IPS-20b (cell line): ENCODE measurements around the gene NDEL1.

Experiments
- H3K27ac ChIP-seq: one replicate; pipeline ENCODE4 v1.5.1; 2013; ENCODE audit warnings: low read length
- H3K27me3 ChIP-seq: 2 replicates; pipeline ENCODE4 v1.6.1; 2013; ENCODE audit warnings: mild to moderate bottlenecking, low read length, inconsistent platforms; ENCODE audit not compliant: insufficient read depth
- H3K36me3 ChIP-seq: 2 replicates; pipeline ENCODE4 v1.6.1; 2013; ENCODE audit warnings: low read depth, mild to moderate bottlenecking, inconsistent platforms, low read length, moderate library complexity; ENCODE audit not compliant: insufficient read depth
- H3K4me1 ChIP-seq: 2 replicates; pipeline ENCODE4 v1.6.1; 2013; ENCODE audit warnings: mild to moderate bottlenecking, control low read depth, inconsistent platforms, low read length, moderate library complexity; ENCODE audit not compliant: insufficient read depth
- H3K4me3 ChIP-seq: 2 replicates; pipeline ENCODE4 v1.5.1; 2013; ENCODE audit warnings: mild to moderate bottlenecking, low read length, inconsistent platforms
- H3K9ac ChIP-seq: 2 replicates; pipeline ENCODE4 v1.6.1; 2013; ENCODE audit warnings: low read depth, mild to moderate bottlenecking, inconsistent platforms, low read length, moderate library complexity
- H3K9me3 ChIP-seq: 2 replicates; pipeline ENCODE4 v1.6.1; 2013; ENCODE audit warnings: mild to moderate bottlenecking, low read depth, low read length, inconsistent platforms; ENCODE audit not compliant: insufficient read depth

The NDEL1 gene

GRCh38 chr17:8462564-8462963, 26.9 kb downstream of the NDEL1 start:
- no peak overlapping the region for H3K9ac ChIP-seq
- no peak overlapping the region for H3K27ac ChIP-seq
- peaks cover 76% of the 10 kb centered on the region for H3K36me3 ChIP-seq

GRCh38 chr17:8463099-8463498, 27.4 kb downstream of the NDEL1 start:
- Histone ChIP-seq H3K9me3 (no peaks in the 10 kb centered on the region), H3K9ac (no peak overlapping the region), H3K27me3 (no peaks in the 10 kb centered on the region), H3K36me3 (peaks cover 78% of the 10 kb centered on the region), H3K27ac (no peak overlapping the region), H3K4me1 (no peaks in the 10 kb centered on the region; the same call in 1 of the 2 replicates), H3K4me3 (no peak overlapping the region)

More at GRCh38 chr17:8462564-8462963, 26.9 kb downstream of the NDEL1 start:
- H3K27me3 ChIP-seq, result no peaks in the 10 kb centered on the region
- H3K4me1 ChIP-seq, result no peaks in the 10 kb centered on the region; the same call in 1 of the 2 replicates
- H3K9me3 ChIP-seq, result no peaks in the 10 kb centered on the region
- H3K4me3 ChIP-seq, result no peak overlapping the region

- H3K4me3 ChIP-seq, result no peak overlapping the region
- H3K4me1 ChIP-seq, result no peaks in the 10 kb centered on the region; the same call in 1 of the 2 replicates
- no peak overlapping the region for H3K27ac ChIP-seq
- no peaks in the 10 kb centered on the region for H3K27me3 ChIP-seq
- no peaks in the 10 kb centered on the region for H3K9me3 ChIP-seq
- peaks cover 64% of the 10 kb centered on the region for H3K36me3 ChIP-seq
- no peak overlapping the region for H3K9ac ChIP-seq
Observed at GRCh38 chr17:8464941-8465340, 29.3 kb downstream of the NDEL1 start.

- Histone ChIP-seq H3K27ac (no peak overlapping the region), H3K27me3 (no peaks in the 10 kb centered on the region), H3K9me3 (no peaks in the 10 kb centered on the region), H3K9ac (no peak overlapping the region), H3K4me3 (no peak overlapping the region), H3K4me1 (no peaks in the 10 kb centered on the region; the same call in 1 of the 2 replicates), H3K36me3 (peaks cover 60% of the 10 kb centered on the region)
Observed at GRCh38 chr17:8465356-8465755, 29.7 kb downstream of the NDEL1 start.

GRCh38 chr17:8465759-8466158, 30.1 kb downstream of the NDEL1 start:
- H3K4me3 ChIP-seq, result no peak overlapping the region
- H3K9me3 ChIP-seq, result no peaks in the 10 kb centered on the region
- H3K27me3 ChIP-seq, result no peaks in the 10 kb centered on the region
- no peak overlapping the region for H3K9ac ChIP-seq
- H3K27ac ChIP-seq, result no peak overlapping the region
- peaks cover 56% of the 10 kb centered on the region for H3K36me3 ChIP-seq
- H3K4me1 ChIP-seq, result no peaks in the 10 kb centered on the region; the same call in 1 of the 2 replicates

- H3K36me3 ChIP-seq, result peaks cover 51% of the 10 kb centered on the region
- H3K27me3 ChIP-seq, result no peaks in the 10 kb centered on the region
- no peak overlapping the region for H3K9ac ChIP-seq
- H3K4me1 ChIP-seq, result no peaks in the 10 kb centered on the region; the same call in 1 of the 2 replicates
- no peak overlapping the region for H3K27ac ChIP-seq
- H3K4me3 ChIP-seq, result no peak overlapping the region
- H3K9me3 ChIP-seq, result no peaks in the 10 kb centered on the region
Observed at GRCh38 chr17:8466456-8466855, 30.8 kb downstream of the NDEL1 start.

GRCh38 chr17:8466873-8467272, 31.2 kb downstream of the NDEL1 start:
- no peaks in the 10 kb centered on the region for H3K9me3 ChIP-seq
- H3K9ac ChIP-seq, result no peak overlapping the region
- no peaks in the 10 kb centered on the region; the same call in 1 of the 2 replicates for H3K4me1 ChIP-seq
- H3K27me3 ChIP-seq, result no peaks in the 10 kb centered on the region
- H3K27ac ChIP-seq, result no peak overlapping the region
- no peak overlapping the region for H3K4me3 ChIP-seq
- peaks cover 51% of the 10 kb centered on the region for H3K36me3 ChIP-seq

- Histone ChIP-seq H3K9me3 (no peaks in the 10 kb centered on the region), H3K27me3 (no peaks in the 10 kb centered on the region), H3K4me1 (no peaks in the 10 kb centered on the region; the same call in 1 of the 2 replicates), H3K36me3 (peaks cover 49% of the 10 kb centered on the region), H3K9ac (no peak overlapping the region), H3K27ac (no peak overlapping the region), H3K4me3 (no peak overlapping the region)
Observed at GRCh38 chr17:8467527-8467926, 31.8 kb downstream of the NDEL1 start.

- Histone ChIP-seq H3K27me3 (no peaks in the 10 kb centered on the region), H3K9me3 (no peaks in the 10 kb centered on the region), H3K9ac (no peak overlapping the region), H3K4me1 (no peaks in the 10 kb centered on the region; the same call in 1 of the 2 replicates), H3K4me3 (no peak overlapping the region), H3K27ac (no peak overlapping the region), H3K36me3 (peaks cover 43% of the 10 kb centered on the region)
Observed at GRCh38 chr17:8468127-8468526, 32.4 kb downstream of the NDEL1 start.

- no peak overlapping the region for H3K4me3 ChIP-seq
- H3K9ac ChIP-seq, result no peak overlapping the region
- no peaks in the 10 kb centered on the region; the same call in 1 of the 2 replicates for H3K4me1 ChIP-seq
- no peaks in the 10 kb centered on the region for H3K27me3 ChIP-seq
- H3K36me3 ChIP-seq, result peaks cover 42% of the 10 kb centered on the region
- no peak overlapping the region for H3K27ac ChIP-seq
- H3K9me3 ChIP-seq, result no peaks in the 10 kb centered on the region
Observed at GRCh38 chr17:8468980-8469379, 33.3 kb downstream of the NDEL1 start.

GRCh38 chr17:8469964-8470363, 34.3 kb downstream of the NDEL1 start:
- Histone ChIP-seq H3K9me3 (no peaks in the 10 kb centered on the region), H3K4me1 (no peaks in the 10 kb centered on the region; the same call in 1 of the 2 replicates), H3K9ac (no peak overlapping the region), H3K27ac (no peak overlapping the region), H3K36me3 (peaks cover 51% of the 10 kb centered on the region), H3K27me3 (no peaks in the 10 kb centered on the region), H3K4me3 (no peak overlapping the region)

- H3K9me3 ChIP-seq, result no peaks in the 10 kb centered on the region
- no peaks in the 10 kb centered on the region for H3K4me1 ChIP-seq
- no peak overlapping the region for H3K27ac ChIP-seq
- no peak overlapping the region for H3K9ac ChIP-seq
- no peaks in the 10 kb centered on the region for H3K27me3 ChIP-seq
- peaks cover 57% of the 10 kb centered on the region for H3K36me3 ChIP-seq
- H3K4me3 ChIP-seq, result no peak overlapping the region
Observed at GRCh38 chr17:8470447-8471047, 34.9 kb downstream of the NDEL1 start.
